Mesenchymal stem cell (in vitro differentiated cells and primary cell): Measurements from ENCODE around the gene AIPL1.

ENCODE experiments used
- DNase-seq: peaks from one replicate; pipeline ENCODE4 v3.0.0-alpha.2; 2013
- H2AFZ ChIP-seq: one replicate; pipeline ENCODE4 v1.6.1; 2013; ENCODE audit warnings: low read depth, mild to moderate bottlenecking, control low read depth, inconsistent platforms, low read length, moderate library complexity
- H2AK5ac ChIP-seq: 2 replicates; pipeline ENCODE4 v1.6.1; 2013; ENCODE audit warnings: low read length, moderate library complexity, mild to moderate bottlenecking, inconsistent platforms; ENCODE audit not compliant: severe bottlenecking
- H2BK120ac ChIP-seq: one replicate; pipeline ENCODE4 v1.6.1; 2013; ENCODE audit warnings: low read depth, mild to moderate bottlenecking, inconsistent platforms, low read length, moderate library complexity
- H2BK12ac ChIP-seq, 2 experiments: one replicate each; pipeline ENCODE4 v1.6.1; 2013; ENCODE audit warnings: inconsistent platforms in 2 of 2, low read length in 2 of 2, mild to moderate bottlenecking in 2 of 2, moderate library complexity in 2 of 2, control low read depth in 1 of 2
- H2BK15ac ChIP-seq: one replicate; pipeline ENCODE4 v1.6.1; 2013; ENCODE audit warnings: mild to moderate bottlenecking, low read depth, inconsistent platforms; ENCODE audit not compliant: poor library complexity, severe bottlenecking
- H2BK5ac ChIP-seq: 2 replicates; pipeline ENCODE4 v1.6.1; 2013; ENCODE audit warnings: low read depth, mild to moderate bottlenecking, low read length, control low read depth, inconsistent platforms; ENCODE audit not compliant: poor library complexity, severe bottlenecking
- H3K14ac ChIP-seq, 2 experiments: one replicate each; pipeline ENCODE4 v1.6.1; 2013; ENCODE audit warnings: inconsistent platforms in 2 of 2, low read length in 2 of 2, control low read depth in 1 of 2, mild to moderate bottlenecking in 1 of 2, moderate library complexity in 1 of 2
- H3K18ac ChIP-seq, 2 experiments: one replicate each; pipeline ENCODE4 v1.6.1; 2013; ENCODE audit warnings: inconsistent platforms in 2 of 2, low read length in 2 of 2, control low read depth in 1 of 2, low read depth in 1 of 2, mild to moderate bottlenecking in 1 of 2
- H3K23ac ChIP-seq, 2 experiments: one replicate each; pipeline ENCODE4 v1.6.1; 2013; ENCODE audit warnings: inconsistent platforms in 2 of 2, low read length in 2 of 2, mild to moderate bottlenecking in 2 of 2, moderate library complexity in 2 of 2, control low read depth in 1 of 2
- H3K27ac ChIP-seq: 2 replicates; pipeline ENCODE4 v1.5.1; 2013; ENCODE audit warnings: mild to moderate bottlenecking, moderate library complexity, low read length, control low read depth, inconsistent platforms; ENCODE audit not compliant: poor library complexity, severe bottlenecking
- H3K27me3 ChIP-seq, 2 experiments: 2 replicates each; pipeline versions ENCODE4 v1.6.1 to v1.7.0; 2013; ENCODE audit warnings: low read length in 2 of 2, mild to moderate bottlenecking in 2 of 2, moderate library complexity in 2 of 2, control low read depth in 1 of 2, inconsistent platforms in 1 of 2; ENCODE audit not compliant: control insufficient read depth in 1 of 2, insufficient read depth in 1 of 2
- H3K36me3 ChIP-seq, 2 experiments: 2 replicates each; pipeline versions ENCODE4 v1.6.1 to v1.7.0; 2013; ENCODE audit warnings: low read length in 2 of 2, control low read depth in 1 of 2, inconsistent platforms in 1 of 2, low read depth in 1 of 2, mild to moderate bottlenecking in 1 of 2; ENCODE audit not compliant: insufficient read depth in 2 of 2, control insufficient read depth in 1 of 2
- H3K4ac ChIP-seq, 2 experiments: one replicate each; pipeline ENCODE4 v1.6.1; 2013; ENCODE audit warnings: inconsistent platforms in 2 of 2, low read length in 2 of 2, mild to moderate bottlenecking in 2 of 2, moderate library complexity in 2 of 2, control low read depth in 1 of 2, low read depth in 1 of 2
- H3K4me1 ChIP-seq: 2 replicates; pipeline ENCODE4 v1.6.1; 2013; ENCODE audit warnings: low read depth, low read length, control low read depth; ENCODE audit not compliant: control insufficient read depth, insufficient read depth
- H3K4me2 ChIP-seq: 2 replicates; pipeline ENCODE4 v1.6.1; 2013; ENCODE audit warnings: low read length, mild to moderate bottlenecking, inconsistent platforms; ENCODE audit not compliant: poor library complexity, severe bottlenecking
- H3K4me3 ChIP-seq, 2 experiments: 2 replicates each; pipeline versions ENCODE4 v1.5.1 to v1.7.0; 2013; ENCODE audit warnings: low read length in 2 of 2, mild to moderate bottlenecking in 2 of 2, control low read depth in 1 of 2, low read depth in 1 of 2; ENCODE audit not compliant: insufficient read depth in 1 of 2
- H3K79me1 ChIP-seq: replicated peaks from 2 replicates; pipeline ENCODE4 v1.6.1; 2013; ENCODE audit warnings: mild to moderate bottlenecking, control low read depth, low read length, inconsistent platforms; ENCODE audit not compliant: poor library complexity, severe bottlenecking
- H3K9ac ChIP-seq: 2 replicates; pipeline ENCODE4 v1.7.0; 2013; ENCODE audit warnings: mild to moderate bottlenecking, low read length, moderate library complexity
- H3K9me3 ChIP-seq: 2 replicates; pipeline ENCODE4 v1.7.0; 2013; ENCODE audit warnings: mild to moderate bottlenecking, low read length; ENCODE audit not compliant: control insufficient read depth
- H4K8ac ChIP-seq: one replicate; pipeline ENCODE4 v1.6.1; 2013; ENCODE audit warnings: inconsistent platforms, mild to moderate bottlenecking, low read length, moderate library complexity
- H4K91ac ChIP-seq: one replicate; pipeline ENCODE4 v1.6.1; 2013; ENCODE audit warnings: mild to moderate bottlenecking, low read length, inconsistent platforms
- WGBS: methylation state at CpG from one replicate; pipeline ENCODE4 v1.1.7; 2013; ENCODE audit warnings: mixed read lengths; 5-methylcytosine and 5-hydroxymethylcytosine counted together

AIPL1 gene

DNA sequence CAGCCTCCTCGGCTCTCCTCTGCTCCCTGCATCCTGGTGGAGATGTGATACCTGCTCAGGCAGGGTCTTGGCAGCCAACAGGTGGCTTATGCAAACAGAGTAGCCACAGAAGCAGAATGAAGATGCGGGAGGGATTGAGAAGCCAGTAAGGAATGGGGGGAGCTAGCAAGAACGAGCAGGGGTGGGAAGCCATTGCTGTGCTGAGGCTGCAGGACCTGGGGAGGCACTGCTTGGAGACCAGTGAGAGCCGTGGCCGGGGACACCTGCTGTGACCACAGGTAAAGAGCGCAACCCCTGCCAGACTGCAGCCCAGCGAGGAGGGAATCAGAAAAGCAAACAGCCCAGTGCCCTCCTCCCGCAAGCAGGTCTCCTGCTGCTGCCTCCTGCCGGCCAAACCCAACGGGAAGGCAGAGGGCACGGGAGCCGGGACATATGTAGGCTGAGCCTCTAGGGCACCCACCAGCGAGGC lies 14.7 kb downstream of the AIPL1 start:
- Histone ChIP-seq H3K79me1 (no peaks in the 10 kb centered on the region), H2AFZ (no peak overlapping the region), H3K4ac (no peak overlapping the region), H3K36me3 (no peaks in the 10 kb centered on the region), H3K4me1 (no peaks in the 10 kb centered on the region), H3K23ac (no peak overlapping the region), H2BK5ac (no peak overlapping the region), H3K4me3 (no peak overlapping the region), H3K18ac (no peak overlapping the region), H3K27ac (no peak overlapping the region), H2BK15ac (no peak overlapping the region), H2BK12ac (no peak overlapping the region), H3K27me3 (peaks cover 30 to 39% of the 10 kb centered on the region in 2 experiments), H3K9me3 (no peaks in the 10 kb centered on the region), H3K9ac (no peak overlapping the region), H4K91ac (no peak overlapping the region), H4K8ac (no peak overlapping the region), H2BK120ac (no peak overlapping the region), H3K4me2 (no peak overlapping the region), H3K14ac (no peak overlapping the region), H2AK5ac (no peak overlapping the region)
- no peak for DNase-seq
- WGBS = 25% methylated on average over 13 of the region's 13 CpGs

DNA sequence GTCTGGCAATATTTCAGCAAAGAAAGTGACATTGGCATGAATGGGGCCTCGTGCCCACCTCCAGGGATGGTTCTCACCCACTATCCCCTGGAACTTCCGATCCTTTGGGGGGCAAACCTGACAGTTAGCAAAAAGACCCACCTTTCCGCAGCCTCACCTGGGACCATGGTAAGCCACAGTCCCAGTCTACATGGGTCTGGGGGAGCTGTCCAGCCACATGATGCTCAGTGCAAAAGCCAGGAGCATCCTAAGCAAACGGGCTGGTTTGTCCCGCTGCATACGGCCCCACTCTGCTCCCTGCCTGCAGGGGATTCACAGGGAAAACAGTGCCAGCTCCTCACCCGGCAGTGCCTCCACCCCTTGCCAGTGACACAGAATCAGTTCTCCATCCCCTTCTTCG lies 19.3 kb downstream of the AIPL1 start:
- no peak overlapping the region for H2BK120ac ChIP-seq
- WGBS = 83% methylated on average over 8 of the region's 8 CpGs

DNA sequence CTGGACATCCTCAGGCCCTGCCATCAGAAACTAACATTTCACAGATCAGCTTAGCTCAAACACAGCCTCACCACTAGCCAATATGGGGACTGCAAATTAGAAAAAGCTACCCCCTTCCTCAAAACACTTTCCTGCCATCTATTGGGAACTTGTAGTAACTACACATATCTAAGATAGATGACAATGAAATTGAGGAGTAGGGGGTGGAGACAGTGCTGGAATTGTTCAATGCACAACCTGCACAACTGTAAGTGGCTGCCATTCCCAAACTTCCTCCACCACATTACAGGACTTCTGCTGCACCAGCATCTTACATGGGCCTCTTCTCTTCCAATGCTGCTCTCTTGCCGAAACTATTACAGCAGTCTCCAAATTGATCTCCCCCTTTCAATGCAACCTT lies 21.9 kb downstream of the AIPL1 start:
- H2BK15ac ChIP-seq = no peak overlapping the region
- no peaks in the 10 kb centered on the region for H3K4me1 ChIP-seq
- WGBS = 98% methylated on average over 1 of the region's 1 CpG
- no peak overlapping the region for H3K14ac ChIP-seq
- no peak overlapping the region for H3K18ac ChIP-seq
- DNase-seq = peak; percentile 68
- H2BK120ac ChIP-seq = no peak overlapping the region
- H2AK5ac ChIP-seq = no peak overlapping the region
- H3K9me3 ChIP-seq = no peaks in the 10 kb centered on the region
- H4K91ac ChIP-seq = no peak overlapping the region
- no peak overlapping the region for H3K4ac ChIP-seq
- no peaks in the 10 kb centered on the region for H3K36me3 ChIP-seq
- no peak overlapping the region for H2BK12ac ChIP-seq
- H4K8ac ChIP-seq = no peak overlapping the region
- H2BK5ac ChIP-seq = no peak overlapping the region
- no peak overlapping the region for H3K4me2 ChIP-seq
- H2AFZ ChIP-seq = no peak overlapping the region
- no peaks in the 10 kb centered on the region for H3K79me1 ChIP-seq
- H3K4me3 ChIP-seq = no peak overlapping the region
- no peak overlapping the region for H3K9ac ChIP-seq
- peaks cover 25 to 53% of the 10 kb centered on the region in 2 experiments for H3K27me3 ChIP-seq
- no peak overlapping the region for H3K23ac ChIP-seq
- no peak overlapping the region for H3K27ac ChIP-seq

More for the DNA sequence above, 19.3 kb downstream of the AIPL1 start:
- Histone ChIP-seq H3K79me1 (no peaks in the 10 kb centered on the region), H3K18ac (no peak overlapping the region), H3K4me3 (no peak overlapping the region), H4K8ac (no peak overlapping the region), H2BK12ac (no peak overlapping the region), H3K14ac (no peak overlapping the region), H3K27me3 (peaks cover 32 to 57% of the 10 kb centered on the region in 2 experiments), H3K4me1 (no peaks in the 10 kb centered on the region), H2BK5ac (no peak overlapping the region), H3K23ac (no peak overlapping the region), H2AK5ac (no peak overlapping the region), H3K4me2 (no peak overlapping the region), H3K36me3 (no peaks in the 10 kb centered on the region), H4K91ac (no peak overlapping the region), H2AFZ (no peak overlapping the region), H2BK15ac (no peak overlapping the region), H3K9ac (no peak overlapping the region), H3K4ac (no peak overlapping the region), H3K9me3 (no peaks in the 10 kb centered on the region), H3K27ac (no peak overlapping the region)
- no peak for DNase-seq

DNA sequence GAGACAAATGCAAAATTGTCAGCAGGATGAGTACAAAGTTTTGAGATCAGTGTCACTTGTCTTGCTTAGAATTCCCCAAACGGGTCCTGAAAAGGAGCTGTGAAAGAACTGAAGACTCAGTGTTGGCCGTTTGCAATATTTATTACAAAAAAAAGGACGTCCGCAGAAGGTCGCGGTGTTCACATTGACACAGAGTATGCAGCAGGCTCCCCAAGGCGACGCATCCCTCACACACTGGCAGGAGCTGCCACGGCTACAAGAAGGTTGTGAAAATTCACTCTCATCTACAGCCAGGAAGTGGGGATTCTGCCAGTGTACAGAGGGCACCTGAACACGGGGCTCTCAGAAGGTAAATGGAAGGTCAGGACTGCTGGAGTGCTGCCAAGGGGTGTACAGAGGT lies 26.2 kb downstream of the AIPL1 start:
- no peak overlapping the region for H4K91ac ChIP-seq
- H2BK15ac ChIP-seq = no peak overlapping the region
- H2BK5ac ChIP-seq = no peak overlapping the region
- H3K36me3 ChIP-seq = no peaks in the 10 kb centered on the region
- H3K4me1 ChIP-seq = no peaks in the 10 kb centered on the region
- no peak overlapping the region for H4K8ac ChIP-seq
- no peak overlapping the region for H2BK120ac ChIP-seq
- H2AK5ac ChIP-seq = no peak overlapping the region
- no peak overlapping the region for H3K4me3 ChIP-seq
- H3K27me3 ChIP-seq = peaks cover 11 to 40% of the 10 kb centered on the region in 2 experiments
- no peak for DNase-seq
- H3K18ac ChIP-seq = no peak overlapping the region
- no peaks in the 10 kb centered on the region for H3K9me3 ChIP-seq
- H3K27ac ChIP-seq = no peak overlapping the region
- H3K14ac ChIP-seq = no peak overlapping the region
- H3K23ac ChIP-seq = no peak overlapping the region
- H2BK12ac ChIP-seq = no peak overlapping the region
- H3K79me1 ChIP-seq = no peaks in the 10 kb centered on the region
- no peak overlapping the region for H3K4ac ChIP-seq
- no peak overlapping the region for H3K4me2 ChIP-seq
- H2AFZ ChIP-seq = no peak overlapping the region
- no peak overlapping the region for H3K9ac ChIP-seq
- 87% methylated on average over 10 of the region's 10 CpGs for WGBS
